ENCODE measurements around the gene CCL26.

- no peak for TF ChIP-seq CTCF (IDR thresholded peaks at IDR 0.05 in 2 of 3, conservative IDR thresholded peaks at IDR 0.05 in 1 of 3; ENCODE audit: borderline replicate concordance in 1 of 3, insufficient read depth in 1 of 3, low read depth in 2 of 3, low read length in 2 of 3)
- TF ChIP-seq EGR1 (IDR thresholded peaks at IDR 0.05; ENCODE audit: low read depth), result no peak
- no peak for TF ChIP-seq MAX (IDR thresholded peaks at IDR 0.05)
- TF ChIP-seq POLR2A (IDR thresholded peaks at IDR 0.05; ENCODE audit: borderline replicate concordance, extremely low read depth, insufficient read depth, insufficient read length), result no peak
- TF ChIP-seq EZH2 (IDR thresholded peaks at IDR 0.05), result no peak
- TF ChIP-seq, protein P1, sequence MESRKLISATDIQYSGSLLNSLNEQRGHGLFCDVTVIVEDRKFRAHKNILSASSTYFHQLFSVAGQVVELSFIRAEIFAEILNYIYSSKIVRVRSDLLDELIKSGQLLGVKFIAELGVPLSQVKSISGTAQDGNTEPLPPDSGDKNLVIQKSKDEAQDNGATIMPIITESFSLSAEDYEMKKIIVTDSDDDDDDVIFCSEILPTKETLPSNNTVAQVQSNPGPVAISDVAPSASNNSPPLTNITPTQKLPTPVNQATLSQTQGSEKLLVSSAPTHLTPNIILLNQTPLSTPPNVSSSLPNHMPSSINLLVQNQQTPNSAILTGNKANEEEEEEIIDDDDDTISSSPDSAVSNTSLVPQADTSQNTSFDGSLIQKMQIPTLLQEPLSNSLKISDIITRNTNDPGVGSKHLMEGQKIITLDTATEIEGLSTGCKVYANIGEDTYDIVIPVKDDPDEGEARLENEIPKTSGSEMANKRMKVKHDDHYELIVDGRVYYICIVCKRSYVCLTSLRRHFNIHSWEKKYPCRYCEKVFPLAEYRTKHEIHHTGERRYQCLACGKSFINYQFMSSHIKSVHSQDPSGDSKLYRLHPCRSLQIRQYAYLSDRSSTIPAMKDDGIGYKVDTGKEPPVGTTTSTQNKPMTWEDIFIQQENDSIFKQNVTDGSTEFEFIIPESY (IDR thresholded peaks at IDR 0.05; ENCODE audit: extremely low read depth, insufficient replicate concordance, low read length), result no peak
- TF ChIP-seq POLR2AphosphoS5 (IDR thresholded peaks at IDR 0.05; ENCODE audit: low read depth, low read length), result no peak
- no peak for TF ChIP-seq FOSL1 (IDR thresholded peaks at IDR 0.05; ENCODE audit: low read depth)
- TF ChIP-seq YY1 (IDR thresholded peaks at IDR 0.05; ENCODE audit: extremely low read depth, insufficient replicate concordance, low read depth, low read length), result no peak
- no peak for TF ChIP-seq EZH2phosphoT487 (IDR thresholded peaks at IDR 0.05; ENCODE audit: borderline replicate concordance)
Observed at GRCh38 chr7:75756206-75756990, 15.6 kb downstream of the CCL26 start.
